Kidney (tissue), 14 donors: ENCODE results near the gene SLC35A2. TPM values are rescaled to one million over a fixed set of nuclear protein-coding genes. Genes with fewer than 3 reads are reported as not detected.

ENCODE experiments used
- DNase-seq, 5 donors: peaks; one replicate each; pipeline ENCODE4 v3.0.0-alpha.2; 2013 to 2020
- FAIRE-seq: peaks from 2 replicates; lab custom pipeline; 2012; peaks lifted over from hg19 to GRCh38; lab: Jason Lieb, UNC
- H3K27ac ChIP-seq, 2 donors: one replicate each; pipeline ENCODE4 v1.7.0; 2013; ENCODE audit warnings: low read depth in 2 of 2, low read length in 2 of 2, inconsistent platforms in 1 of 2
- H3K27me3 ChIP-seq: one replicate; pipeline ENCODE4 v1.7.1; 2013; ENCODE audit warnings: low read length, inconsistent platforms; ENCODE audit not compliant: control insufficient read depth, insufficient read depth
- H3K36me3 ChIP-seq, 3 donors: one replicate each; pipeline versions ENCODE4 v1.7.0 to v1.7.1; 2013; ENCODE audit warnings: low read length in 3 of 3, control low read depth in 1 of 3, inconsistent platforms in 1 of 3; ENCODE audit not compliant: insufficient read depth in 3 of 3, control insufficient read depth in 2 of 3
- H3K4me1 ChIP-seq, 3 donors: one replicate each; pipeline versions ENCODE4 v1.7.0 to v1.7.1; 2013; ENCODE audit warnings: low read length in 3 of 3, inconsistent platforms in 1 of 3, low read depth in 1 of 3; ENCODE audit not compliant: control insufficient read depth in 2 of 3, insufficient read depth in 2 of 3
- H3K4me3 ChIP-seq, 3 donors: one replicate each; pipeline versions ENCODE4 v1.7.0 to v1.8.1; 2013; ENCODE audit warnings: low read length in 3 of 3, control low read depth in 1 of 3, inconsistent platforms in 1 of 3
- H3K9ac ChIP-seq, 3 donors: one replicate each; pipeline versions ENCODE4 v1.7.0 to v1.7.1; 2013; ENCODE audit warnings: low read length in 3 of 3, control low read depth in 1 of 3, inconsistent platforms in 1 of 3
- H3K9me3 ChIP-seq, 3 donors: one replicate each; pipeline versions ENCODE4 v1.7.0 to v1.7.1; 2013; ENCODE audit warnings: low read length in 3 of 3, control low read depth in 1 of 3, inconsistent platforms in 1 of 3; ENCODE audit not compliant: control insufficient read depth in 2 of 3, insufficient read depth in 1 of 3
- intact Hi-C: fragments of 100-400 bp; cut with DNase I; formaldehyde crosslinking; loops from one replicate; pipeline ENCODE4 v1.11.1; 2022
- polyA plus RNA-seq: library from polyadenylated mRNA; stranded (reverse); fragments of 350-450 nt; fragmentation: Illumina TruSeq; extraction: RNeasy Lipid Tissue Mini Kit (QIAGEN cat#74804); gene quantifications from one replicate; pipeline ENCODE4 v1.2.3, GENCODE V29; 2014; ENCODE audit warnings: low read depth, low replicate concordance; ENCODE audit not compliant: insufficient read depth
- total RNA-seq: library from RNA; stranded (reverse); fragmentation: NEBNext Ultra II Directional; extraction: Animal tissue kit (Norgen Biotek cat#: 25700); gene quantifications from one replicate; pipeline ENCODE4 v1.2.1, GENCODE V29; 2021
- TF ChIP-seq, protein P1 (sequence below): IDR thresholded peaks from 3 replicates; pipeline ENCODE4 v1.5.1; 2012; ENCODE audit warnings: mild to moderate bottlenecking, moderate library complexity, borderline replicate concordance; ENCODE audit not compliant: insufficient read depth; ENCODE audit errors: extremely low read depth
- donor health status: control.
- donor health status: control.
- donor health status: control.
- donor health status: control.
- donor health status: control.
- donor health status: DM: yes; HTN: yes; CAD: no.
- donor health status: Normal renal cell carcinoma (clear cell type).

SLC35A2 gene
- total and polyA plus RNA-seq, 2 donors from 2014 or later, result 29.3 to 34.2 TPM

DNA sequence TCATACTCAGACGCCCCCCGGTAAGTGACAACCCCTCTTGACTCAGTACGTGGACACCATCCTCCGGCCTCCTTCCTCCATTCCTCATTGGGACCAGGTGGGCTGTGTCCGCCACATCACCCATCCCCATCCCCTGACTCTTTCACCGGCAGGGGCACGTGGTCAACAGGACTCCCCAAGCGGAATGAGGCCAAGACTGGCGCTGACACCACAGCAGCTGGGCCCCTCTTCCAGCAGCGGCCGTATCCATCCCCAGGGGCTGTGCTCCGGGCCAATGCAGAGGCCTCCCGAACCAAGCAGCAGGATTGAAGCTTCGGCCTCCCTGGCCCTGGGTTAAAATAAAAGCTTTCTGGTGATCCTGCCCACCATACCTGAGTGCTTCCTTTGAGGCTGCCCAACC, 8.7 kb downstream of the SLC35A2 start:
- H3K4me3 ChIP-seq, result no peak overlapping the region
- no peak overlapping the region for H3K9ac ChIP-seq
- H3K27ac ChIP-seq, result no peak overlapping the region
- no peak for FAIRE-seq
- DNase-seq, result peak in 1 of 5 donors; percentile 60
- H3K27me3 ChIP-seq, result no peaks in the 10 kb centered on the region
- H3K36me3 ChIP-seq, result peaks cover 0 to 14% (median 9%) of the 10 kb centered on the region in 3 donors
- H3K4me1 ChIP-seq, result peaks cover 0 to 2% (median 0%) of the 10 kb centered on the region in 3 donors
- intact Hi-C loops, result no loop called here
- H3K9me3 ChIP-seq, result no peaks in the 10 kb centered on the region
- TF ChIP-seq, protein P1, sequence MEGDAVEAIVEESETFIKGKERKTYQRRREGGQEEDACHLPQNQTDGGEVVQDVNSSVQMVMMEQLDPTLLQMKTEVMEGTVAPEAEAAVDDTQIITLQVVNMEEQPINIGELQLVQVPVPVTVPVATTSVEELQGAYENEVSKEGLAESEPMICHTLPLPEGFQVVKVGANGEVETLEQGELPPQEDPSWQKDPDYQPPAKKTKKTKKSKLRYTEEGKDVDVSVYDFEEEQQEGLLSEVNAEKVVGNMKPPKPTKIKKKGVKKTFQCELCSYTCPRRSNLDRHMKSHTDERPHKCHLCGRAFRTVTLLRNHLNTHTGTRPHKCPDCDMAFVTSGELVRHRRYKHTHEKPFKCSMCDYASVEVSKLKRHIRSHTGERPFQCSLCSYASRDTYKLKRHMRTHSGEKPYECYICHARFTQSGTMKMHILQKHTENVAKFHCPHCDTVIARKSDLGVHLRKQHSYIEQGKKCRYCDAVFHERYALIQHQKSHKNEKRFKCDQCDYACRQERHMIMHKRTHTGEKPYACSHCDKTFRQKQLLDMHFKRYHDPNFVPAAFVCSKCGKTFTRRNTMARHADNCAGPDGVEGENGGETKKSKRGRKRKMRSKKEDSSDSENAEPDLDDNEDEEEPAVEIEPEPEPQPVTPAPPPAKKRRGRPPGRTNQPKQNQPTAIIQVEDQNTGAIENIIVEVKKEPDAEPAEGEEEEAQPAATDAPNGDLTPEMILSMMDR, result no peak

DNA sequence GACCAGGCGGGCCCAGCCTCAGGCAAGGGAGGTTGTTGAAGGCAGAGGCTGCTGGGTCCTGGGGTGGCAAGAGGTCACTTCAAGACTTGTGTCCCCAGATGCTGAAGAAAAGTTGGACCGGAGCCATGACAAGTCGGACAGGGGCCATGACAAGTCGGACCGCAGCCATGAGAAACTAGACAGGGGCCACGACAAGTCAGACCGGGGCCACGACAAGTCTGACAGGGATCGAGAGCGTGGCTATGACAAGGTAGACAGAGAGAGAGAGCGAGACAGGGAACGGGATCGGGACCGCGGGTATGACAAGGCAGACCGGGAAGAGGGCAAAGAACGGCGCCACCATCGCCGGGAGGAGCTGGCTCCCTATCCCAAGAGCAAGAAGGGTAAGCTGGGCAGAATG, 9.3 kb downstream of the SLC35A2 start:
- no peak overlapping the region for H3K4me3 ChIP-seq
- TF ChIP-seq, protein P1, result no peak
- H3K4me1 ChIP-seq, result peaks cover 0 to 2% (median 0%) of the 10 kb centered on the region in 3 donors
- DNase-seq (peak in 1 of 5 donors; percentile 66), FAIRE-seq (no peak)
- no peak overlapping the region for H3K27ac ChIP-seq
- intact Hi-C loops, result no loop called here
- peaks cover 0 to 14% (median 9%) of the 10 kb centered on the region in 3 donors for H3K36me3 ChIP-seq
- no peaks in the 10 kb centered on the region for H3K27me3 ChIP-seq
- no peak overlapping the region for H3K9ac ChIP-seq
- no peaks in the 10 kb centered on the region for H3K9me3 ChIP-seq

DNA sequence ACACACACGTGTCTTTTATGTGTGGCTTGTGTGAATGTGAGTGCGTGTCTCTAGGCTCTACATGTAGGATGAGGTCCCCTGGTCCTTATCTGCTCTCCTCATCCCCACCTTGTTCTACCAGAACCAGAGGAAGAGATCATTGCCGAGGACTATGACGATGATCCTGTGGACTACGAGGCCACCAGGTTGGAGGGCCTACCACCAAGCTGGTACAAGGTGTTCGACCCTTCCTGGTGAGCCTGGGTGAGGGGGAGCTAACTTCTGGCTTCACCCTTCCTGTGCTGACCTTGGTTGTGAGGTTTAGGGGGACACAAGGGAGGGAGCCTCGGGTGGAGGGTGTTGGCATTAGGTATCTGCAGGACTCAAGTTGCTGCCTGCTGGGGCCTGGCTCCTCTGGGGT, 10.4 kb downstream of the SLC35A2 start:
- peaks cover 0 to 14% (median 9%) of the 10 kb centered on the region in 3 donors for H3K36me3 ChIP-seq
- H3K4me1 ChIP-seq, result peaks cover 0 to 8% (median 4%) of the 10 kb centered on the region in 3 donors
- no peak for FAIRE-seq
- H3K27ac ChIP-seq, result no peak overlapping the region
- no peaks in the 10 kb centered on the region for H3K9me3 ChIP-seq
- H3K4me3 ChIP-seq, result no peak overlapping the region
- DNase-seq, result peak in 1 of 5 donors; percentile 29
- H3K9ac ChIP-seq, result no peak overlapping the region
- TF ChIP-seq, protein P1, result no peak
- no peaks in the 10 kb centered on the region for H3K27me3 ChIP-seq
- intact Hi-C loops, result no loop called here

DNA sequence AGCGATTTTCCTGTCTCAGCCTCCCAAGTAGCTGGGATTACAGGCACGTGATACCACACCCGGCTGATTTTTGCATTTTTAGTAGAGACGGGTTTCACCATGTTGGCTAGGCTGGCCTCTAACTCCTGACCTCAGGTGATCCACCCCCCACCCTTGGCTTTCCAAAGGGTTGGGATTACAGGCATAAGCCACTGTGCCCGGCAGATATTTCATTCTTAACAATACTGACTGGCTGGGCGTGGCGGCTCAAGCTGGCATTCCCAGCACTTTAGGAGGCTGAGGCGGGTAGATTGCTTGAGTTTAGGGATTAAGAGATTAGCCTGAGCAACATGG, 12.4 kb downstream of the SLC35A2 start:
- Histone ChIP-seq H3K27ac (no peak overlapping the region), H3K4me1 (peaks cover 0 to 8% (median 4%) of the 10 kb centered on the region in 3 donors), H3K9ac (no peak overlapping the region), H3K4me3 (no peak overlapping the region), H3K9me3 (no peaks in the 10 kb centered on the region), H3K27me3 (no peaks in the 10 kb centered on the region), H3K36me3 (peaks cover 0 to 14% (median 4%) of the 10 kb centered on the region in 3 donors)
- TF ChIP-seq, protein P1, result no peak
- intact Hi-C loops, result no loop called here
- no peak for FAIRE-seq
- DNase-seq, result peak in 1 of 5 donors; percentile 33
